OCI-LY1 (cell line): ENCODE results near the gene ZNF853.

Experiments used
- CTCF ChIP-seq: fragments of 200-600 bp; sonication (generic), shearing (Covaris generic); IDR thresholded peaks from 2 replicates; pipeline ENCODE4 v1.5.1; 2017; ENCODE audit warnings: mild to moderate bottlenecking, antibody characterized with exemption, low read length, moderate library complexity, mixed read lengths
- EZH2 ChIP-seq: fragments of 200-600 bp; sonication (generic), shearing (Covaris generic); IDR thresholded peaks from 2 replicates; pipeline ENCODE4 v1.8.0; 2017; ENCODE audit warnings: borderline replicate concordance, mixed run types, mild to moderate bottlenecking, antibody characterized with exemption, low read length, moderate library complexity, mixed read lengths

GRCh38 chr7:6619961-6620360, 4.6 kb downstream of the ZNF853 start:
- no peak for TF ChIP-seq EZH2
- no peak for TF ChIP-seq CTCF
